B cell (primary cell): ENCODE data around the gene OLFML1. TPM values are rescaled to one million over a fixed set of nuclear protein-coding genes. Genes with fewer than 3 reads are reported as not detected.
A peak's percentile ranks its signal among the peaks of the same experiment; 100 is the strongest.

ENCODE experiments used
- ATAC-seq: fragments of 200-7000 bp; cut with Tn5 transposase; one replicate; pipeline ENCODE4 v1.10.0; 2021; ENCODE audit warnings: low read depth, mild to moderate bottlenecking, moderate number of reproducible peaks, moderate library complexity
- CTCF ChIA-PET: fragments of 350-600 bp; sonication (Branson Sonifier 250); formaldehyde crosslinking; loops from one replicate; lab custom pipeline; 2021; ENCODE audit warnings: antibody characterized with exemption, inconsistent platforms; lab: Charles Lee
- POLR2A ChIA-PET: fragments of 350-600 bp; sonication (Branson Sonifier 250); formaldehyde crosslinking; loops from one replicate; lab custom pipeline; 2021; ENCODE audit warnings: antibody characterized with exemption; lab: Charles Lee
- DNase-seq: peaks from one replicate; pipeline ENCODE4 v3.0.0; 2013
- H2AFZ ChIP-seq: 2 replicates; pipeline ENCODE4 v1.6.1; 2012; ENCODE audit warnings: mild to moderate bottlenecking, low read depth, low read length; ENCODE audit not compliant: insufficient read depth, poor library complexity, severe bottlenecking
- H3K27ac ChIP-seq, 2 donors: 1 replicate in 1 of 2; 2 replicates in 1 of 2; pipeline ENCODE4 v1.5.1; 2012 to 2013; ENCODE audit warnings: low read length in 2 of 2, mild to moderate bottlenecking in 2 of 2, moderate library complexity in 1 of 2
- H3K27me3 ChIP-seq, 4 experiments: fragments of 200-600 bp in 1 of 4; sonication (generic) in 1 of 4; replicated peaks in 1 of 4; 1 replicate in 2 of 4; 2 replicates in 2 of 4; pipeline versions ENCODE4 v1.6.1 to v1.7.0; 2013 to 2016; ENCODE audit warnings: low read length in 3 of 4, mild to moderate bottlenecking in 2 of 4, mixed read lengths in 1 of 4, moderate library complexity in 1 of 4; ENCODE audit not compliant: insufficient read depth in 4 of 4, control insufficient read depth in 3 of 4; ENCODE audit errors: control extremely low read depth in 1 of 4
- H3K36me3 ChIP-seq, 2 experiments: replicated peaks in 1 of 2; 1 replicate in 1 of 2; 2 replicates in 1 of 2; pipeline versions ENCODE4 v1.6.1 to v1.7.1; 2013; ENCODE audit warnings: low read length in 1 of 2; ENCODE audit not compliant: insufficient read depth in 2 of 2, control insufficient read depth in 1 of 2; ENCODE audit errors: control extremely low read depth in 1 of 2, extremely low read depth in 1 of 2
- H3K4me1 ChIP-seq, 2 donors: fragments of 200-600 bp in 1 of 2; sonication (generic) in 1 of 2; 1 replicate in 1 of 2; 2 replicates in 1 of 2; pipeline versions ENCODE4 v1.5.1 to v1.6.1; 2013 to 2017; ENCODE audit warnings: low read length in 2 of 2; ENCODE audit not compliant: control insufficient read depth in 2 of 2, insufficient read depth in 2 of 2
- H3K4me2 ChIP-seq: replicated peaks from 2 replicates; pipeline ENCODE3; 2012; ENCODE audit warnings: mild to moderate bottlenecking, low read depth, low read length; ENCODE audit not compliant: poor library complexity, severe bottlenecking
- H3K4me3 ChIP-seq, 5 experiments: fragments of 200-600 bp in 1 of 5; sonication (generic) in 1 of 5; 1 replicate in 3 of 5; 2 replicates in 2 of 5; pipeline versions ENCODE4 v1.5.1 to v1.7.0; 2011 to 2016; ENCODE audit warnings: low read length in 4 of 5, mild to moderate bottlenecking in 4 of 5, low read depth in 2 of 5, control low read depth in 1 of 5, moderate library complexity in 1 of 5; ENCODE audit not compliant: insufficient read depth in 1 of 5; ENCODE audit errors: control extremely low read depth in 1 of 5, extremely low read depth in 1 of 5
- H3K79me2 ChIP-seq: fragments of 200-600 bp; sonication (generic); one replicate; pipeline ENCODE4 v1.6.0; 2016; ENCODE audit warnings: low read length; ENCODE audit not compliant: control insufficient read depth, insufficient read depth
- H3K9ac ChIP-seq: fragments of 200-600 bp; sonication (generic); 2 replicates; pipeline ENCODE4 v1.6.1; 2017; ENCODE audit warnings: mild to moderate bottlenecking, low read length, moderate library complexity
- H3K9me3 ChIP-seq, 3 donors: one replicate each; pipeline versions ENCODE4 v1.6.1 to v1.7.1; 2013; ENCODE audit warnings: low read length in 2 of 3; ENCODE audit not compliant: control insufficient read depth in 2 of 3, insufficient read depth in 1 of 3; ENCODE audit errors: control extremely low read depth in 1 of 3
- H4K20me1 ChIP-seq: 2 replicates; pipeline ENCODE4 v1.6.0; 2012; ENCODE audit warnings: mild to moderate bottlenecking, low read length; ENCODE audit not compliant: insufficient read depth, control insufficient read depth, poor library complexity, severe bottlenecking
- H3K27ac Mint-ChIP-seq: one replicate; pipeline ENCODE4 v1.8.0; 2021; ENCODE audit warnings: mixed read lengths
- H3K27me3 Mint-ChIP-seq: one replicate; pipeline ENCODE4 v1.8.0; 2021; ENCODE audit warnings: mixed read lengths
- H3K4me1 Mint-ChIP-seq: one replicate; pipeline ENCODE4 v1.8.0; 2021; ENCODE audit warnings: mixed read lengths
- H3K4me3 Mint-ChIP-seq: one replicate; pipeline ENCODE4 v1.8.0; 2021; ENCODE audit warnings: mixed read lengths
- H3K9me3 Mint-ChIP-seq: one replicate; pipeline ENCODE4 v1.8.0; 2022; ENCODE audit warnings: mixed read lengths; ENCODE audit not compliant: insufficient read depth
- CTCF ChIP-seq: fragments of 200-600 bp; IDR thresholded peaks from one replicate; pipeline ENCODE4 v1.8.0; 2022; ENCODE audit warnings: antibody characterized with exemption, mild to moderate bottlenecking
- EZH2 ChIP-seq: IDR thresholded peaks from 2 replicates; pipeline ENCODE4 v1.6.1; 2012; ENCODE audit warnings: borderline replicate concordance, low read depth, mild to moderate bottlenecking, moderate library complexity, low read length; ENCODE audit not compliant: insufficient read depth, poor library complexity, severe bottlenecking
- WGBS: methylation state at CpG from one replicate; pipeline ENCODE4 v1.1.5; 2013; ENCODE audit warnings: missing lambda C conversion rate; ENCODE audit not compliant: insufficient coverage; 5-methylcytosine and 5-hydroxymethylcytosine counted together
- intact Hi-C: fragments of 100-400 bp; cut with micrococcal nuclease; formaldehyde crosslinking; loops from one replicate; pipeline ENCODE4 v1.10.0; 2022
- polyA plus RNA-seq: library from polyadenylated mRNA; depleted of rRNA; stranded (reverse); fragments of >200 nt; gene quantifications from 2 replicates; pipeline ENCODE4 v1.2.3, GENCODE V29; 2012
- total RNA-seq, 2 donors: library from RNA; stranded (reverse); fragments of 120-200 nt in 1 of 2; gene quantifications; 1 replicate in 1 of 2; 2 replicates in 1 of 2; pipeline versions ENCODE4 v1.2.3 to v1.2.4, GENCODE V29; 2013 to 2022

Gene OLFML1
- total and polyA plus RNA-seq, 2 donors (not counting 1 experiment from before 2014, with no cell fraction given): not detected

DNA sequence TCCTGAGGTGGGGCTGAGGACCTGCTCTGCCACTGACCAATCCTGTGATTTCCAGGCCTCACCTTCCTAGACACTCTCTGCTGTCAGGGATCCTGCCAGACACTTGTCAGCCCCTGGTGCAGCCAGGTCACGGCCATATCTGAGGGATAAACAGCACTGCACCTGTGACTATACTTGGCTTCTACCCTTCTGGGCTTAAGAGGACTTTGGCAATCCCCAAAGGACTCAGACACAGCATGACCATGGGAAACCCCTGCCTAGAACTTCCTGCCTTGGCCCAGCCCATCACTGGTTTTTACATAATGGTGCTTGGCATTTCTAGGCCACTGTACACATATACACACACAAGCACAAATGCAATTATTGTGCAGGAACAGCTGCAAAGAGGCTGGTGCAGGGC, 11.6 kb upstream of the OLFML1 start:
- H4K20me1 ChIP-seq: no peaks in the 10 kb centered on the region
- H3K4me2 ChIP-seq: peak overlapping the region; percentile 61
- ChIA-PET CTCF (interaction anchor here (0.6 to 3.6 kb wide), 4 partner anchors 31 to 221 kb away, joined by 3 to 13 read pairs (median 4); no protein-coding TSS in a partner anchor), POLR2A (no interaction called here)
- no peaks in the 10 kb centered on the region for H3K27me3 ChIP-seq
- H3K4me1 ChIP-seq: peaks cover 28 to 30% of the 10 kb centered on the region in 2 donors
- H3K79me2 ChIP-seq: no peaks in the 10 kb centered on the region
- TF ChIP-seq EZH2: no peak
- no peak for TF ChIP-seq CTCF
- peak overlapping the region; percentile 51 for H3K4me3 Mint-ChIP-seq
- DNase-seq: peak; percentile 76
- no peaks in the 10 kb centered on the region for H3K27me3 Mint-ChIP-seq
- H3K9me3 Mint-ChIP-seq: no peaks in the 10 kb centered on the region
- 0% methylated on average over 1 of the region's 1 CpG for WGBS
- no peak overlapping the region for H3K4me3 ChIP-seq
- peak overlapping the region; percentile 25 to 76 for H3K27ac ChIP-seq
- intact Hi-C loops: loop anchor here (1.0 to 2.0 kb wide), 3 partner anchors 23 to 47 kb away; partner anchors contain the start of gene PPFIBP2
- H3K36me3 ChIP-seq: no peaks in the 10 kb centered on the region
- ATAC-seq: peak; percentile 98
- H3K9me3 ChIP-seq: no peaks in the 10 kb centered on the region
- H3K27ac Mint-ChIP-seq: peak overlapping the region; percentile 85
- peak overlapping the region; percentile 36 for H3K9ac ChIP-seq
- H3K4me1 Mint-ChIP-seq: peaks cover 36% of the 10 kb centered on the region
- no peak overlapping the region for H2AFZ ChIP-seq

DNA sequence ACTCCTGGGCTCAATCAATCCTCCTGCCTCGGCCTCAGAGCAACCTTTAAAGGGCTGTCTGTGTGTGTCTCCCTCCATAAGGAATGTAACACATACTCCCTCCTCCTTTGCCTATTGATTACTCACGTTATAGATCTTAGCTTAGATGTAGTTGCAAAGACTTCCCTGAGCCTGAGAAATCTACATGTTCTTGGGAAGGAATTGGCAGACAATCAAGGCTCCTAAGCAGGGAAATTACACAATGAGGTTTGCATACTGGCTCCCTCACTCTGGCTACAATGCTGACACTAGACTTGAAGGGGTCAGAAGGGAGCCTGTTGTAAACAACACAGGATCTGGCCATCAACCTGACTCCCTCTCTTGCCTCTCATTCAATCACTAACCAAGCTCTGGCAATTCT, 5.2 kb upstream of the OLFML1 start:
- peaks cover 0 to 3% (median 0%) of the 10 kb centered on the region in 3 donors for H3K9me3 ChIP-seq
- ChIA-PET POLR2A (no interaction called here), CTCF (no interaction called here)
- no peaks in the 10 kb centered on the region for H4K20me1 ChIP-seq
- H3K27ac ChIP-seq: no peak overlapping the region
- H3K4me3 Mint-ChIP-seq: no peak overlapping the region
- H3K9me3 Mint-ChIP-seq: no peaks in the 10 kb centered on the region
- no peaks in the 10 kb centered on the region for H3K36me3 ChIP-seq
- no peak overlapping the region for H3K9ac ChIP-seq
- peaks cover 12% of the 10 kb centered on the region for H3K4me1 Mint-ChIP-seq
- WGBS: 100% methylated on average over 1 of the region's 2 CpGs
- intact Hi-C loops: no loop called here
- peaks cover 5 to 8% of the 10 kb centered on the region in 2 donors for H3K4me1 ChIP-seq
- no peak overlapping the region for H2AFZ ChIP-seq
- no peak overlapping the region for H3K4me2 ChIP-seq
- DNase-seq (no peak), ATAC-seq (no peak)
- no peaks in the 10 kb centered on the region for H3K79me2 ChIP-seq
- H3K27me3 Mint-ChIP-seq: no peaks in the 10 kb centered on the region
- no peak overlapping the region for H3K4me3 ChIP-seq
- H3K27me3 ChIP-seq: no peaks in the 10 kb centered on the region
- no peak for TF ChIP-seq CTCF
- H3K27ac Mint-ChIP-seq: no peak overlapping the region
